ENCODE measurements around the gene GPD1L.

The GPD1L gene

GRCh38 chr3:32109256-32109655, 2.8 kb downstream of the GPD1L start (continued):
- TF ChIP-seq PRDM6 (tag by site-specific recombination; IDR thresholded peaks at IDR 0.05) = no peak
- TF ChIP-seq ZNF148 (tag by site-specific recombination; IDR thresholded peaks at IDR 0.05; ENCODE audit: borderline replicate concordance) = no peak
- TF ChIP-seq ZNF175 (tag by site-specific recombination; IDR thresholded peaks at IDR 0.05) = no peak

- Histone ChIP-seq H3K27ac (ENCODE audit: extremely low read depth, low read depth, low read length) (no peak overlapping the region), H3K4me1 (ENCODE audit: control insufficient read depth, insufficient read depth, low read length) (no peaks in the 10 kb centered on the region), H3K36me3 (ENCODE audit: control insufficient read depth in 2 of 2, insufficient read depth in 1 of 2, low read length in 2 of 2) (no peaks in the 10 kb centered on the region), H3K4me3 (ENCODE audit: low read depth, low read length) (no peak overlapping the region), H3K9me3 (ENCODE audit: control insufficient read depth, insufficient read depth, low read depth, low read length) (no peaks in the 10 kb centered on the region)
- CTCF ChIA-PET = interaction anchor here (1.7 kb wide), 1 partner anchor 65 kb away, joined by 3 read pairs; no protein-coding TSS in a partner anchor
- POLR2A ChIA-PET = no interaction called here
- TF ChIP-seq ZNF335 (tag by site-specific recombination; conservative IDR thresholded peaks at IDR 0.05) (no peak), ZNF184 (tag by site-specific recombination; IDR thresholded peaks at IDR 0.05) (no peak), ZNF426 (tag by site-specific recombination; IDR thresholded peaks at IDR 0.05) (no peak), ZNF362 (tag by site-specific recombination; IDR thresholded peaks at IDR 0.05) (no peak), HOXC10 (CRISPR knock-in tag; IDR thresholded peaks at IDR 0.05) (no peak), ZNF555 (tag by site-specific recombination; conservative IDR thresholded peaks at IDR 0.05) (no peak), ZSCAN5A (tag by site-specific recombination; IDR thresholded peaks at IDR 0.05) (no peak), PRDM10 (tag by site-specific recombination; IDR thresholded peaks at IDR 0.05) (no peak), GFI1B (tag by site-specific recombination; IDR thresholded peaks at IDR 0.05) (no peak), ZNF561 (tag by site-specific recombination; IDR thresholded peaks at IDR 0.05; ENCODE audit: borderline replicate concordance) (no peak), ZNF529 (tag by site-specific recombination; IDR thresholded peaks at IDR 0.05; ENCODE audit: insufficient replicate concordance) (no peak), ZNF624 (tag by site-specific recombination; IDR thresholded peaks at IDR 0.05) (no peak), KLF9 (tag by site-specific recombination; IDR thresholded peaks at IDR 0.05; ENCODE audit: low read depth) (no peak), ZSCAN23 (tag by site-specific recombination; IDR thresholded peaks at IDR 0.05) (no peak), ZBTB49 (tag by site-specific recombination; IDR thresholded peaks at IDR 0.05; ENCODE audit: low read depth) (no peak), ZSCAN16 (tag by site-specific recombination; IDR thresholded peaks at IDR 0.05) (no peak), ZFP3 (tag by site-specific recombination; IDR thresholded peaks at IDR 0.05; ENCODE audit: low read depth) (no peak), EGR2 (tag by site-specific recombination; IDR thresholded peaks at IDR 0.05; ENCODE audit: low read depth) (no peak), REPIN1 (tag by site-specific recombination; IDR thresholded peaks at IDR 0.05; ENCODE audit: low read depth) (no peak)
Observed at GRCh38 chr3:32110233-32110760, 3.9 kb downstream of the GPD1L start.
